Gastroesophageal sphincter (tissue), 3 donors: ENCODE data around the gene RFNG.

ENCODE experiments used
- CTCF ChIP-seq, 4 experiments: fragments of 200-600 bp in 2 of 4; fragments of 450-650 bp in 2 of 4; sonication (generic) in 1 of 4; IDR thresholded peaks; one replicate each; pipeline ENCODE4 v1.5.1; 2017 to 2019; ENCODE audit warnings: antibody characterized with exemption in 4 of 4, mild to moderate bottlenecking in 2 of 4, moderate library complexity in 2 of 4
- EP300 ChIP-seq: sonication (generic); formaldehyde crosslinking; IDR thresholded peaks from one replicate; pipeline ENCODE4 v1.6.1; 2017; ENCODE audit warnings: antibody characterized with exemption, mild to moderate bottlenecking

DNA sequence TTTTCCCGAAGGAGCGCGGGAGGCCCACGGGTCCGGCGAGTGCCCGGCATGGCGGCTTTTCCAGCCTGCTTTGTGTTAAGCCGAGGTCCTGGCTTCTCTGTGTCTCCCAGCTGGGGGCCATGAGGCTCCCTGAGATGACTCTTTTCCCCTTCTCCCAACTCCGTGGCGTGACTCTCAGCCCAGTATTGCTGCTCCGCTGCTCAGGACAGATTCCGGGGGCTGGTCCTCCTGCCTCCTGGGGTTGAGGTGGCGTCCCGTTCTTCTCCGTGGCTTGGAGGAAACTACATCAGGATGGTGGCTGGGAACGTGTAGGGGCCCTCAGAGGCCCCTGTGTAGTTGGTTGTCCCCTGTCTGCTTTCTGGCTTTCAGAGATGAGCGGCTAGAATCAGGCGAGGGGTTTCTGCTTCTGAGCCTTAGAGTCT, 1.0 kb upstream of the RFNG start:
- TF ChIP-seq CTCF (IDR thresholded peaks at IDR 0.05) (no peak), EP300 (no peak)
